Gastroesophageal sphincter (tissue), 4 donors: Measurements from ENCODE around the gene HIVEP3. TPM values are rescaled to one million over a fixed set of nuclear protein-coding genes. Genes with fewer than 3 reads are reported as not detected.

Experiments
- ATAC-seq: fragments of 150-250 bp; one replicate; pipeline ENCODE4 v1.9.1; 2016; ENCODE audit warnings: mild to moderate bottlenecking, moderate library complexity
- H3K27ac ChIP-seq, 4 donors: fragments of 200-600 bp; sonication (generic) in 3 of 4; 1 replicate in 3 of 4; 2 replicates in 1 of 4; pipeline ENCODE4 v1.5.1; 2016 to 2019
- H3K27me3 ChIP-seq: fragments of 200-600 bp; sonication (generic); one replicate; pipeline ENCODE4 v1.5.1; 2019
- H3K36me3 ChIP-seq, 2 donors: fragments of 200-600 bp; sonication (generic); one replicate each; pipeline ENCODE4 v1.5.1; 2019; ENCODE audit warnings: control low read depth in 1 of 2
- H3K4me1 ChIP-seq, 3 donors: fragments of 200-600 bp; sonication (generic); 1 replicate in 2 of 3; 2 replicates in 1 of 3; pipeline ENCODE4 v1.5.1; 2016 to 2019; ENCODE audit warnings: control low read depth in 2 of 3
- H3K4me3 ChIP-seq, 2 donors: fragments of 200-600 bp; sonication (generic); one replicate each; pipeline ENCODE4 v1.5.1; 2019; ENCODE audit warnings: mild to moderate bottlenecking in 1 of 2, moderate library complexity in 1 of 2
- H3K9me3 ChIP-seq, 3 donors: fragments of 200-600 bp; sonication (generic); one replicate each; pipeline ENCODE4 v1.5.1; 2017 to 2019; ENCODE audit warnings: control low read depth in 2 of 3
- EP300 ChIP-seq: sonication (generic); formaldehyde crosslinking; IDR thresholded peaks from one replicate; pipeline ENCODE4 v1.6.1; 2017; ENCODE audit warnings: antibody characterized with exemption, mild to moderate bottlenecking
- POLR2A ChIP-seq, 2 donors: fragments of 450-650 bp; IDR thresholded peaks; one replicate each; pipeline ENCODE4 v1.6.1; 2017; ENCODE audit warnings: antibody characterized with exemption in 2 of 2, mild to moderate bottlenecking in 2 of 2, moderate library complexity in 1 of 2
- POLR2AphosphoS5 ChIP-seq: sonication (generic); formaldehyde crosslinking; IDR thresholded peaks from one replicate; pipeline ENCODE4 v1.6.1; 2017; ENCODE audit warnings: antibody characterized with exemption
- WGBS, 2 donors: methylation state at CpG; one replicate each; pipeline ENCODE4 v1.1.5; 2018; ENCODE audit warnings: low coverage in 1 of 2; 5-methylcytosine and 5-hydroxymethylcytosine counted together
- total RNA-seq, 4 donors: library from RNA; depleted of rRNA; stranded (reverse); fragments of >200 nt; gene quantifications; one replicate each; pipeline ENCODE4 v1.1.0, GENCODE V29; 2016
- TF ChIP-seq, protein P1 (sequence below), 4 experiments: fragments of 200-600 bp in 2 of 4; fragments of 450-650 bp in 2 of 4; sonication (generic) in 1 of 4; IDR thresholded peaks; one replicate each; pipeline ENCODE4 v1.5.1; 2017 to 2019; ENCODE audit warnings: antibody characterized with exemption in 4 of 4, mild to moderate bottlenecking in 2 of 4, moderate library complexity in 2 of 4

HIVEP3 gene
- total RNA-seq, 4 donors from 2014 or later, result 1.9 to 3.8 (median 2.8) TPM

DNA sequence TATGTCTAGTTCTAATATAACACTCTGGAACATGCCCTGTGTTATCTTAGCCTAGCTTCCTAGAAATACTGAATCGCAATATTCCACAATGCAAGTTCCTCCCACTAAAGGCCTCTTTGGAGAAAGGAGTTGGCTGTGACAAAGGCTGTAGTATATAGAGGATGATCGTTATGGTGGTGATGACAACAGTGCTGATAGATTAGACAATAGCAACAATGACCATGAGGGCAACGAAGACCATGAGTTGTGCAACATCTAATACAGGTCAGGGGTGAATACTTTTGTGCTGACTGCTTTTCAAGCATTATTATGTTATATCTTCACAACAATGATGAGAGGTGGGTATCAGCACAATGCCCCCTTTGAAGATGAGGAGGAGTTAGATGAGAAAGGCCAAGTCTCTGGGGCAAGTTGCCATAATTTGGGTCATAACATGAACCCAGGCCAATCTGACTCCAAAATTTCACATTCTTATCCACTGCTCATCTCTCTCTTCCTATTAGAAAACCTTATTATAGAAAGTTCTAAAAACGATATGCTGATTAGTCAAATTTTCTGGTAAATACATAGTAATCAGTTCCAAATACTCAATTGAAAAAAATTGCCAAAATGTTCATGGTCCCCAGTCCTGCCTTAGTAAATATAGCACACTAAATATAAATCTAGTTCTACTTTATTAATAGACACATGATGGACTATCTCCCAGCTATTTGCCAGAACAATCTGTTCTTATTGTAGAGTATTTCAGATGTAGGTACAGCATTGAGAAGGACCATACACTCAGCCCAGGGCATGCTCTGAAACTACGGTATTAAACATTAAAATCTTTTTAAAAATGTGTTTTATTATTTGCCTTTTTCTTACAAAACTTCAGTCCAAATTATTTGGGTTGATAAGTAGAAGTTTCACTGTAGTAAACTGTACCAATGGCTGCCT, 37.5 kb downstream of the HIVEP3 start:
- ATAC-seq, result no peak

DNA sequence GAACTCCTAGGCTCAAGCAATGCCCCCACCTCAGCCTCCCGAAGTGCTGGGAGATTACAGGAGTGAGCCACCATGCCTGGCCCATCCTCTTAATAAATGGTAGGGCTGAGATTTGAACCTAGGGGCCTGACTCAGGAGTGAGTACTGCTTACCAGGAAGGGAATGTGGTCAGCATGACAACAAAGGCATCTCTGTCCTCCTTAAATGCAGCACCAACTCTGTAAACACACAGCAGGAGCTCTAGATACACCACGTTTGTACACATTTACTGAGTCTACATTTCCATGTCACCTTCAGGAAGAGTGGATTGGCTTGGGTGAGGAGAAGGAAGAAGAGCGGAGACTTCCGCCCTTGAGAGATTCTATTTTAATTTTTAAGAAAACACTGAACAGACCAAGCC, 38.5 kb downstream of the HIVEP3 start:
- H3K4me3 ChIP-seq, result no peak overlapping the region
- H3K36me3 ChIP-seq, result no peaks in the 10 kb centered on the region
- H3K9me3 ChIP-seq, result no peaks in the 10 kb centered on the region
- no peak for TF ChIP-seq EP300
- TF ChIP-seq POLR2AphosphoS5, result no peak
- TF ChIP-seq, protein P1, sequence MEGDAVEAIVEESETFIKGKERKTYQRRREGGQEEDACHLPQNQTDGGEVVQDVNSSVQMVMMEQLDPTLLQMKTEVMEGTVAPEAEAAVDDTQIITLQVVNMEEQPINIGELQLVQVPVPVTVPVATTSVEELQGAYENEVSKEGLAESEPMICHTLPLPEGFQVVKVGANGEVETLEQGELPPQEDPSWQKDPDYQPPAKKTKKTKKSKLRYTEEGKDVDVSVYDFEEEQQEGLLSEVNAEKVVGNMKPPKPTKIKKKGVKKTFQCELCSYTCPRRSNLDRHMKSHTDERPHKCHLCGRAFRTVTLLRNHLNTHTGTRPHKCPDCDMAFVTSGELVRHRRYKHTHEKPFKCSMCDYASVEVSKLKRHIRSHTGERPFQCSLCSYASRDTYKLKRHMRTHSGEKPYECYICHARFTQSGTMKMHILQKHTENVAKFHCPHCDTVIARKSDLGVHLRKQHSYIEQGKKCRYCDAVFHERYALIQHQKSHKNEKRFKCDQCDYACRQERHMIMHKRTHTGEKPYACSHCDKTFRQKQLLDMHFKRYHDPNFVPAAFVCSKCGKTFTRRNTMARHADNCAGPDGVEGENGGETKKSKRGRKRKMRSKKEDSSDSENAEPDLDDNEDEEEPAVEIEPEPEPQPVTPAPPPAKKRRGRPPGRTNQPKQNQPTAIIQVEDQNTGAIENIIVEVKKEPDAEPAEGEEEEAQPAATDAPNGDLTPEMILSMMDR (IDR thresholded peaks at IDR 0.05), result no peak
- no peak for TF ChIP-seq POLR2A (IDR thresholded peaks at IDR 0.05)
- H3K27ac ChIP-seq, result no peak overlapping the region
- no peak for ATAC-seq
- H3K27me3 ChIP-seq, result no peaks in the 10 kb centered on the region
- peaks cover 0 to 23% (median 0%) of the 10 kb centered on the region in 3 donors for H3K4me1 ChIP-seq
- WGBS, 2 donors, result 87 to 88% methylated on average over 3 of the region's 4 CpGs

More for the DNA sequence above, 37.5 kb downstream of the HIVEP3 start:
- WGBS, 2 donors, result 87 to 88% methylated on average over 4 to 5 of the region's 5 CpGs
- H3K27ac ChIP-seq, result no peak overlapping the region
- no peaks in the 10 kb centered on the region for H3K27me3 ChIP-seq
- TF ChIP-seq POLR2A (IDR thresholded peaks at IDR 0.05), result no peak
- TF ChIP-seq POLR2AphosphoS5, result no peak
- no peak for TF ChIP-seq EP300
- TF ChIP-seq, protein P1 (IDR thresholded peaks at IDR 0.05), result no peak
- no peaks in the 10 kb centered on the region for H3K36me3 ChIP-seq
- no peaks in the 10 kb centered on the region for H3K9me3 ChIP-seq
- no peak overlapping the region for H3K4me3 ChIP-seq
- H3K4me1 ChIP-seq, result peaks cover 0 to 18% (median 0%) of the 10 kb centered on the region in 3 donors

DNA sequence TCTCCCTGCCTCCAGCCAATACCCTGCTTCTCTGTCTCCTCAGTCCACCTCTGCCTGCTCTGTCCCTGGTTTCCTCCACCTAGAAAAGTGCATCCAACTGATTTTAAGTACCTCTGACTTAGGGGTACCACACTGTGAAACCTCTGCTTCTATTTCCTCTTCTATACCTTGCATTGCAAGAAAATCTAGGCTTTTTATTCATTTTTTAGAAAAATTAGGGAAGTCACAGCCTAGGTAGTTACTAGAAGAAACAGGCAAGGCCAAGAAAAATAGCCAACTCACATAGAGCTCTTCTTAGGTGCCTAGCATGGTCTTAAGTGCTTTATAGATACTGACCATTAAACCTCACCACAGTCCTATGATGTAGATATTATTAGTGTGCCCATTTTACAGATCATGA, 39.1 kb downstream of the HIVEP3 start:
- no peak for ATAC-seq
- Histone ChIP-seq H3K36me3 (no peaks in the 10 kb centered on the region), H3K4me3 (no peak overlapping the region), H3K9me3 (no peaks in the 10 kb centered on the region), H3K4me1 (peaks cover 0 to 28% (median 0%) of the 10 kb centered on the region in 3 donors), H3K27ac (no peak overlapping the region), H3K27me3 (no peaks in the 10 kb centered on the region)
- no peak for TF ChIP-seq POLR2AphosphoS5
- TF ChIP-seq, protein P1 (IDR thresholded peaks at IDR 0.05), result no peak
- no peak for TF ChIP-seq EP300
- TF ChIP-seq POLR2A (IDR thresholded peaks at IDR 0.05), result no peak

GRCh38 chr1:41878911-41879310, 39.8 kb downstream of the HIVEP3 start:
- TF ChIP-seq POLR2AphosphoS5 (no peak), POLR2A (IDR thresholded peaks at IDR 0.05) (no peak), EP300 (no peak)
- TF ChIP-seq, protein P1 (IDR thresholded peaks at IDR 0.05), result no peak
- Histone ChIP-seq H3K4me1 (peaks cover 0 to 28% (median 0%) of the 10 kb centered on the region in 3 donors), H3K36me3 (no peaks in the 10 kb centered on the region), H3K27ac (no peak overlapping the region), H3K27me3 (no peaks in the 10 kb centered on the region), H3K9me3 (no peaks in the 10 kb centered on the region), H3K4me3 (no peak overlapping the region)
- no peak for ATAC-seq
- WGBS, 2 donors, result 86 to 92% methylated on average over 1 to 5 of the region's 5 CpGs

DNA sequence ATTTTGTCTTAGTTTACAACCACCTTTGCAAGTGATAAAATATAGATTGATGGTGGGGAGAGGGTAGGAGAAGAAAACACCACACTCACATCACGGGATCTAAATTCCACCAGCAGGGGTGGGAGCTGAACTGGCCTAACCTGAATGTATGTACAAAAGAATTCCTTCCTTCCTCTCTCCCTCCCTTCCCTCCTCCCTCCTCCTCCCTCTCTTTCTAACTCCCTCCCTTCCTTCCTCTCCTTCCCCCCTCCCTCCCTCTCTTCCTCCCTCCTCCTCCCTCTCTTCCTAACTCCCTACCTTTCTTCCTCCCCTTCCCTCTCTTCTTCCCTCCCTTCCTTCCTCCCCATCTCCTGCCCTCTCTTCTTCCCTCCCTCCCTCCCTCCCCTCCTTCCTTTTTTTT, 40.2 kb downstream of the HIVEP3 start:
- ATAC-seq, result no peak
- H3K4me3 ChIP-seq, result no peak overlapping the region
- no peaks in the 10 kb centered on the region for H3K9me3 ChIP-seq
- peaks cover 0 to 28% (median 0%) of the 10 kb centered on the region in 3 donors for H3K4me1 ChIP-seq
- 100% methylated on average over 1 of the region's 1 CpG for whole genome bisulfite sequencing, 2 donors
- no peak overlapping the region for H3K27ac ChIP-seq
- TF ChIP-seq POLR2AphosphoS5, result no peak
- TF ChIP-seq, protein P1 (IDR thresholded peaks at IDR 0.05), result no peak
- TF ChIP-seq POLR2A (IDR thresholded peaks at IDR 0.05), result no peak
- H3K27me3 ChIP-seq, result no peaks in the 10 kb centered on the region
- no peaks in the 10 kb centered on the region for H3K36me3 ChIP-seq
